Sigmoid colon (tissue), 7 donors: ENCODE results near the gene NKX1-2. TPM values are rescaled to one million over a fixed set of nuclear protein-coding genes. Genes with fewer than 3 reads are reported as not detected.

Experiments used
- DNase-seq: peaks from one replicate; pipeline ENCODE4 v3.0.0-alpha.2; 2019
- H3K27ac ChIP-seq, 4 donors: fragments of 200-600 bp; sonication (generic); one replicate each; pipeline ENCODE4 v1.5.1; 2016 to 2019; ENCODE audit warnings: mild to moderate bottlenecking in 1 of 4
- H3K27me3 ChIP-seq, 3 donors: fragments of 200-600 bp; sonication (generic); one replicate each; pipeline ENCODE4 v1.5.1; 2019; ENCODE audit warnings: mild to moderate bottlenecking in 1 of 3
- H3K36me3 ChIP-seq, 4 donors: fragments of 200-600 bp; sonication (generic); one replicate each; pipeline ENCODE4 v1.5.1; 2016 to 2019
- H3K4me1 ChIP-seq, 4 donors: fragments of 200-600 bp; sonication (generic); one replicate each; pipeline ENCODE4 v1.5.1; 2017 to 2019
- H3K4me3 ChIP-seq, 4 donors: fragments of 200-600 bp; sonication (generic); one replicate each; pipeline ENCODE4 v1.5.1; 2017 to 2019; ENCODE audit warnings: mild to moderate bottlenecking in 2 of 4, moderate library complexity in 1 of 4
- H3K9me3 ChIP-seq, 4 donors: fragments of 200-600 bp in 3 of 4; sonication (generic) in 3 of 4; one replicate each; pipeline versions ENCODE4 v1.5.1 to v1.6.1; 2013 to 2019
- EP300 ChIP-seq, 4 donors: sonication (generic); formaldehyde crosslinking; IDR thresholded peaks; one replicate each; pipeline ENCODE4 v1.6.1; 2017; ENCODE audit warnings: antibody characterized with exemption in 4 of 4
- POLR2A ChIP-seq, 2 donors: fragments of 450-650 bp; IDR thresholded peaks; one replicate each; pipeline ENCODE4 v1.6.1; 2016; ENCODE audit warnings: antibody characterized with exemption in 2 of 2, mild to moderate bottlenecking in 2 of 2, moderate library complexity in 2 of 2
- POLR2AphosphoS5 ChIP-seq, 4 donors: sonication (generic); formaldehyde crosslinking; IDR thresholded peaks; one replicate each; pipeline ENCODE4 v1.6.1; 2017; ENCODE audit warnings: antibody characterized with exemption in 4 of 4
- WGBS, 2 donors: extraction: QIAGEN DNeasy Blood & Tissue Kit; methylation state at CpG; one replicate each; pipeline ENCODE4 v1.1.7; 2013; 5-methylcytosine and 5-hydroxymethylcytosine counted together
- intact Hi-C: fragments of 100-400 bp; cut with DNase I; formaldehyde crosslinking; loops from one replicate; pipeline ENCODE4 v1.15.1; 2023
- polyA plus RNA-seq, 3 donors: library from polyadenylated mRNA; stranded (reverse); fragments of 200-250 nt; gene quantifications; one replicate each; pipeline ENCODE4 v1.2.3, GENCODE V29; 2013
- total RNA-seq, 4 donors: library from RNA; depleted of rRNA; stranded (reverse); fragments of >200 nt; gene quantifications; one replicate each; pipeline ENCODE4 v1.1.0, GENCODE V29; 2016
- TF ChIP-seq, protein P1 (sequence below), 4 experiments: fragments of 450-650 bp in 3 of 4; fragments of 200-600 bp in 1 of 4; IDR thresholded peaks; one replicate each; pipeline ENCODE4 v1.5.1; 2016 to 2019; ENCODE audit warnings: antibody characterized with exemption in 4 of 4, mild to moderate bottlenecking in 3 of 4, moderate library complexity in 2 of 4
- donor health status: healthy with polysubstance abuse.
- donor health status: Bipolar disorder and iron deficiency.
- donor health status: healthy.

Gene NKX1-2
- not detected for total RNA-seq
- not detected for polyA plus RNA-seq

DNA sequence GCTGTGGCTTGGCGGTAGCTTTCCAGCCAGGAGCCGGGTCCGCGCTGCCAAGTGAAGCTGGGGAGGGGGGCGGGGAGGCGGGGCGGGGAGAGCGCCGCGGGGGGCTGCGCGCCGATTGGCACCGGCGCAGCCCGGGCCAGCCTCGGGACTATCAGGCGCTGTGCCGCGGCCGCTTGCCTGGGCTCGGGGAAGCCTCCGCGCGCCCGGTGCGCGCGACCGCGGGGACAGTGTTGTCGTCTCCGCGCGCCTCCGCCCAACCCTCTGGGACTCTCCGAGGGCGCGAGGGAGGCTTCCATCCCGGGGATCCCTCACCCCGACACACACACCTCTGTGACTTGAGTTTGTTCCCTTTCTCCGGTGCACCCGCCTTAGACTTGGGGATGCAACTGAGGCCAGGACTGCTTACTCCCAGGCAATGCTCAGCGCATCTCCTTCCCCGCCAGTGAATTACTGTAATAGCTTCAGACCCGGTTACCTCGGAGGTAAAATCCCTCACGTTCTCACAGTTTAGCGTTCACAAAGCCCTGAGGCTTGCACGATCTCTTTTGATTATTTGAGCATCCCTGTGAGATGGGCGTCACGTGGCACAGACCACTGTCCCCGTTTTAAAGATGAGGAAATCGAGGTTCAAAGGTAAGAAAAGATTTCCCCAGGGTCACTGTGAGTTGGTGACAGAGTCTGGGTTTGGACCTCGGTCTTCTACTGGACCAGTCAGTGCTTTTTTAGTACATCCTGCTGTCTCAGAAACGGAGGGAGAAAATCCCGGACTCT is at the start of gene NKX1-2:
Gene NKX1-2, minus strand, starts transcription at position 24 of the 771 bp plus-strand sequence. CDS start 92 bp downstream, outside the sequence.
- TF ChIP-seq, protein P1, sequence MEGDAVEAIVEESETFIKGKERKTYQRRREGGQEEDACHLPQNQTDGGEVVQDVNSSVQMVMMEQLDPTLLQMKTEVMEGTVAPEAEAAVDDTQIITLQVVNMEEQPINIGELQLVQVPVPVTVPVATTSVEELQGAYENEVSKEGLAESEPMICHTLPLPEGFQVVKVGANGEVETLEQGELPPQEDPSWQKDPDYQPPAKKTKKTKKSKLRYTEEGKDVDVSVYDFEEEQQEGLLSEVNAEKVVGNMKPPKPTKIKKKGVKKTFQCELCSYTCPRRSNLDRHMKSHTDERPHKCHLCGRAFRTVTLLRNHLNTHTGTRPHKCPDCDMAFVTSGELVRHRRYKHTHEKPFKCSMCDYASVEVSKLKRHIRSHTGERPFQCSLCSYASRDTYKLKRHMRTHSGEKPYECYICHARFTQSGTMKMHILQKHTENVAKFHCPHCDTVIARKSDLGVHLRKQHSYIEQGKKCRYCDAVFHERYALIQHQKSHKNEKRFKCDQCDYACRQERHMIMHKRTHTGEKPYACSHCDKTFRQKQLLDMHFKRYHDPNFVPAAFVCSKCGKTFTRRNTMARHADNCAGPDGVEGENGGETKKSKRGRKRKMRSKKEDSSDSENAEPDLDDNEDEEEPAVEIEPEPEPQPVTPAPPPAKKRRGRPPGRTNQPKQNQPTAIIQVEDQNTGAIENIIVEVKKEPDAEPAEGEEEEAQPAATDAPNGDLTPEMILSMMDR (IDR thresholded peaks at IDR 0.05), result no peak
- TF ChIP-seq POLR2A (IDR thresholded peaks at IDR 0.05) (no peak), EP300 (IDR thresholded peaks at IDR 0.05) (no peak), POLR2AphosphoS5 (IDR thresholded peaks at IDR 0.05) (no peak)
- Histone ChIP-seq H3K4me3 (peak within 1 kb of the TSS in 2 of 4 donors; percentile 25 to 35), H3K9me3 (no peaks in the 10 kb centered on the region), H3K36me3 (no peaks in the 10 kb centered on the region), H3K27me3 (peaks cover 48 to 98% (median 69%) of the 10 kb centered on the region in 3 donors), H3K4me1 (peaks cover 0 to 36% (median 34%) of the 10 kb centered on the region in 4 donors), H3K27ac (no peak within 1 kb of the TSS)
- intact Hi-C loops, result no loop called here
- 3% methylated on average over 57 of the region's 57 CpGs for WGBS, 2 donors
- no peak for DNase-seq

DNA sequence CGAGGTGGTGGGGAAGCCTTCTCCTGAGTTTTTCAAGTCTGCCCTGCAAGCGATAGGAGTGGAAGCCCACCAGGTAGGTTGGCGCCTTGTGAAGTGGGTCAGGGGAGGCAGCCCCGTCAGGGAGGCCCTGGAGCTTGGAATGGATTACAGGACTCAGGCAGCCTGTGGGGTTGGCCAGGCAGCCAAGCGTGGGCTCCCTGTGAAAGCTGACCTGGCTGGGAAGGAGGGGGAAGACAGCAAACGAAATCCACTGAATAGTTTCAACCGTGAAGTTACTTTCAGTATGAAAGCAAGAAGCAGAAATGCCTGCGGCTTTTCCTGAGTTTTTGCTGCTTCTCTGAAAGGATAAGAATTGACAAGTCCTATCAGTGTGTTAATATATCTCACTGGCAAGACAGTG is 48.2 kb upstream of the NKX1-2 start:
- 92 to 94% methylated on average over 8 of the region's 8 CpGs for WGBS, 2 donors
- H3K4me3 ChIP-seq, result no peak overlapping the region
- no peak overlapping the region for H3K27ac ChIP-seq
- H3K36me3 ChIP-seq, result peaks cover 0 to 30% (median 3%) of the 10 kb centered on the region in 4 donors
- TF ChIP-seq EP300 (IDR thresholded peaks at IDR 0.05), result no peak
- no peak for TF ChIP-seq POLR2A (IDR thresholded peaks at IDR 0.05)
- TF ChIP-seq POLR2AphosphoS5 (IDR thresholded peaks at IDR 0.05), result no peak
- TF ChIP-seq, protein P1 (IDR thresholded peaks at IDR 0.05), result no peak
- intact Hi-C loops, result no loop called here
- H3K27me3 ChIP-seq, result no peaks in the 10 kb centered on the region
- no peaks in the 10 kb centered on the region for H3K4me1 ChIP-seq
- DNase-seq, result no peak
- H3K9me3 ChIP-seq, result no peaks in the 10 kb centered on the region

DNA sequence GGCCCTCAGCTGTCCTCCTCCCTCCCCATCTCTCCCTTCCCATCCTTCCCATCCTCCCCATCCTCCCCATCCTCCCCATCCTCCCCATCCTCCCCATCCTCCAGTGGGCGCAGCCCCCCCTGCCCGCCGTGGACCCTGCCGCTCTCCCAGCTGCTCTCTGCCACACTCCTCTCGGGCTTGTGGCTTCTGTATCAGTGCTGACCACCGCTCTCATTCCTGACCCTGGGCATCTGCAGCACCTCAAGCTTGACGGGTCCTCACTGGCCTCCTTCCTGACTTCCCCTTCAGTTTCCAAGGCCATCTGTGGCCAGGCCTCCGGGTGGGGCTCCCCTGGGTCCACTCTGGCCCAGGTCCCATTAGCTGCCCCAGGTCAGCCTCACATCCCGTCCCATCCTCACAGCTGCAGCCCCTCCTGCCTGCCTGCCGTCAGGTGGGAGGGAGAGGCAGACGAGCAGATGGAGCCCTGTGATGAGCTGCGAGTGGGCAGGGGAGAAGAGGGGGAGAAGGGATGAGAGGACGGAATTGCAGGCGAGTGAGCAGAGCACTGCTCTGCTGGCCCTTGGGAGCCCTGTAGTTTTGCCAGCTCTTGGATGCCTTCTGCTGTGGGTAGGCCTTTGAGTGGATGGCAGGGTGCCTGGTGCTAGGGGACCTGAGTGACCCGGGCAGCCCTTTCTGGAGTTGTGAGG is 47.5 kb upstream of the NKX1-2 start:
- Histone ChIP-seq H3K9me3 (no peaks in the 10 kb centered on the region), H3K4me3 (no peak overlapping the region), H3K36me3 (peaks cover 0 to 31% (median 3%) of the 10 kb centered on the region in 4 donors), H3K27ac (no peak overlapping the region), H3K4me1 (no peaks in the 10 kb centered on the region), H3K27me3 (no peaks in the 10 kb centered on the region)
- TF ChIP-seq, protein P1 (IDR thresholded peaks at IDR 0.05), result no peak
- TF ChIP-seq EP300 (IDR thresholded peaks at IDR 0.05), result no peak
- TF ChIP-seq POLR2AphosphoS5 (IDR thresholded peaks at IDR 0.05), result no peak
- no peak for TF ChIP-seq POLR2A (IDR thresholded peaks at IDR 0.05)
- 85 to 96% methylated on average over 15 of the region's 15 CpGs for WGBS, 2 donors
- DNase-seq, result peak; percentile 52
- intact Hi-C loops, result no loop called here

DNA sequence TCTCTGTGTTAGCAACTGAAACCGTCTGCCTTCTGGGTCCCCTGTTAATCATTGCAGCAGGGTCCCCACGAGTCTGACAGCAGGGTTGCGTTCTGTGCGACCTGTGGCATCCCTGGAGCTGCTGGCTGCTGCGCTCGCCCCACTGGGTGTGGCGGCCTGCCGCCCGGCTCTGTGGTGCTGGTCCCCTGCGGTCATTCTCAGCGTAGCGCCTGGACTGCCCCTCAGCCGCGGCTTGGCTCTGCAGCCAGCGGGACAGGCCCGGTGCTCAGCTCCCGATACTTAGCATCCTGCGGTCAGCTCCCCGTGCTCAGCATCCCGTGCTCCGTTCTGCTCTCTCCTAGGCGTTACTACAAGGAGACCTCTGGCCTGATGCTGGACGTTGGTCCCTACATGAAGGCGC is 46.8 kb upstream of the NKX1-2 start:
- H3K27me3 ChIP-seq, result no peaks in the 10 kb centered on the region
- no peak overlapping the region for H3K27ac ChIP-seq
- TF ChIP-seq EP300 (IDR thresholded peaks at IDR 0.05) (no peak), POLR2AphosphoS5 (IDR thresholded peaks at IDR 0.05) (no peak), POLR2A (IDR thresholded peaks at IDR 0.05) (no peak)
- TF ChIP-seq, protein P1 (IDR thresholded peaks at IDR 0.05), result no peak
- no peaks in the 10 kb centered on the region for H3K4me1 ChIP-seq
- peaks cover 0 to 31% (median 3%) of the 10 kb centered on the region in 4 donors for H3K36me3 ChIP-seq
- DNase-seq, result peak; percentile 53
- no peak overlapping the region for H3K4me3 ChIP-seq
- intact Hi-C loops, result no loop called here
- no peaks in the 10 kb centered on the region for H3K9me3 ChIP-seq
- WGBS, 2 donors, result 95 to 96% methylated on average over 24 of the region's 24 CpGs
